Stomach (tissue), 4 donors: ENCODE data around the gene RNASEH2C.

Experiments
- EP300 ChIP-seq: sonication (generic); formaldehyde crosslinking; IDR thresholded peaks from one replicate; pipeline ENCODE4 v1.6.1; 2017; ENCODE audit warnings: antibody characterized with exemption
- TF ChIP-seq, protein P1 (sequence below), 7 experiments: fragments of 450-650 bp in 4 of 7; fragments of 200-600 bp in 3 of 7; sonication (generic) in 3 of 7; IDR thresholded peaks; one replicate each; pipeline ENCODE4 v1.5.1; 2016 to 2019; ENCODE audit warnings: antibody characterized with exemption in 7 of 7, control low read depth in 2 of 7, mild to moderate bottlenecking in 1 of 7

DNA sequence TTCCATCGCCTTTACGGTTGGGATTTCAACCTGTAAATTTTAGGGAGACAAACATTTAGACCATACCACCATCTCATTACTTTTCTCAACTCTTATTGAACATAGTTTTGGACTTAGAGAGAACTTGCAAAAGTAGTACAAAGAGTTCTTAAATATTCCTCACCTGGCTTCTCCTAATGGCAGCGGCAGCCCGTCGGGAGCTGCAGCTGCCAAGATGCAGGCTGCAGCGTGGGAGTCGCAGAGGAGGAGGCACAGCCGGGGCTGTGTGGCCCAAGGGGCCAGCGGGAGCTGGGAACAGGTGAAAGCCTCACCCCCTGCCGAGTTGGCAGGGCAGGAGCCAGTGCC is 23.1 kb upstream of the RNASEH2C start:
- TF ChIP-seq, protein P1, sequence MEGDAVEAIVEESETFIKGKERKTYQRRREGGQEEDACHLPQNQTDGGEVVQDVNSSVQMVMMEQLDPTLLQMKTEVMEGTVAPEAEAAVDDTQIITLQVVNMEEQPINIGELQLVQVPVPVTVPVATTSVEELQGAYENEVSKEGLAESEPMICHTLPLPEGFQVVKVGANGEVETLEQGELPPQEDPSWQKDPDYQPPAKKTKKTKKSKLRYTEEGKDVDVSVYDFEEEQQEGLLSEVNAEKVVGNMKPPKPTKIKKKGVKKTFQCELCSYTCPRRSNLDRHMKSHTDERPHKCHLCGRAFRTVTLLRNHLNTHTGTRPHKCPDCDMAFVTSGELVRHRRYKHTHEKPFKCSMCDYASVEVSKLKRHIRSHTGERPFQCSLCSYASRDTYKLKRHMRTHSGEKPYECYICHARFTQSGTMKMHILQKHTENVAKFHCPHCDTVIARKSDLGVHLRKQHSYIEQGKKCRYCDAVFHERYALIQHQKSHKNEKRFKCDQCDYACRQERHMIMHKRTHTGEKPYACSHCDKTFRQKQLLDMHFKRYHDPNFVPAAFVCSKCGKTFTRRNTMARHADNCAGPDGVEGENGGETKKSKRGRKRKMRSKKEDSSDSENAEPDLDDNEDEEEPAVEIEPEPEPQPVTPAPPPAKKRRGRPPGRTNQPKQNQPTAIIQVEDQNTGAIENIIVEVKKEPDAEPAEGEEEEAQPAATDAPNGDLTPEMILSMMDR (IDR thresholded peaks at IDR 0.05), result no peak
- TF ChIP-seq EP300, result no peak
